ENCODE data around the gene RSPH3. TPM values are rescaled to one million over a fixed set of nuclear protein-coding genes. Genes with fewer than 3 reads are reported as not detected.

Gene RSPH3
- polyA plus RNA-seq, 1 of the 3 experiments (the other 2 are of a cell fraction) = 2.1 TPM

- TF ChIP-seq USF2 (IDR thresholded peaks at IDR 0.05; ENCODE audit: borderline replicate concordance, low read depth, low read length) = no peak
- no peak for TF ChIP-seq TEAD4 (IDR thresholded peaks at IDR 0.05; ENCODE audit: borderline replicate concordance, insufficient read depth)
- no peak for TF ChIP-seq IRF3 (IDR thresholded peaks at IDR 0.05; ENCODE audit: low read depth, low read length)
- TF ChIP-seq TCF12 (IDR thresholded peaks at IDR 0.05) = no peak
- TF ChIP-seq CHD2 (IDR thresholded peaks at IDR 0.05; ENCODE audit: low read length, partially characterized antibody) = no peak
- TF ChIP-seq FOSL2 (IDR thresholded peaks at IDR 0.05; ENCODE audit: borderline replicate concordance, low read depth) = no peak
- no peak for TF ChIP-seq FOXM1 (IDR thresholded peaks at IDR 0.05; ENCODE audit: low read depth)
- no peak for TF ChIP-seq ELF1 (IDR thresholded peaks at IDR 0.05)
- TF ChIP-seq SMC3 (IDR thresholded peaks at IDR 0.05; ENCODE audit: low read depth, low read length) = no peak
- no peak for TF ChIP-seq CTCF (IDR thresholded peaks at IDR 0.05)
- no peak for TF ChIP-seq EZH2phosphoT487 (IDR thresholded peaks at IDR 0.05; ENCODE audit: borderline replicate concordance, low read depth)
Observed at GRCh38 chr6:159033160-159034049, 33.4 kb upstream of the RSPH3 start (continued).

GRCh38 chr6:159031846-159032245 lies 31.8 kb upstream of the RSPH3 start:
- ChIA-PET CTCF (interaction anchor here (1.1 to 2.7 kb wide), 3 partner anchors 10 to 102 kb away, joined by 4 to 19 read pairs (median 6); no protein-coding TSS in a partner anchor), POLR2A (no interaction called here)
- Histone ChIP-seq H3K27me3 (ENCODE audit: insufficient read depth) (no peaks in the 10 kb centered on the region; the same call in 1 of the 2 replicates), H3K4me3 (ENCODE audit: low read depth in 2 of 2, low read length in 1 of 2) (no peak overlapping the region), H4K20me1 (ENCODE audit: insufficient read depth) (no peaks in the 10 kb centered on the region), H3K4me1 (ENCODE audit: control insufficient read depth in 1 of 2, insufficient read depth in 2 of 2, low read depth in 1 of 2, low read length in 1 of 2) (no peaks in the 10 kb centered on the region), H3K9me3 (no peaks in the 10 kb centered on the region), H3F3A (replicated peaks; ENCODE audit: insufficient read depth) (no peaks in the 10 kb centered on the region), H3K9me2 (0 out of 2 replicates have a peak, but pooled peaks cover 2% of the 10 kb centered on the region), H2AFZ (ENCODE audit: low read depth) (no peak overlapping the region), H3K36me3 (replicated peaks in 1 of 2; ENCODE audit: control insufficient read depth in 1 of 2, insufficient read depth in 2 of 2, low read length in 1 of 2) (no peaks in the 10 kb centered on the region), H3K27ac (ENCODE audit: low read depth in 2 of 2, low read length in 1 of 2) (no peak overlapping the region), H3K79me2 (ENCODE audit: insufficient read depth) (no peaks in the 10 kb centered on the region), H3K9ac (no peak overlapping the region), H3K4me2 (no peak overlapping the region)
- 48% methylated on average over 5 of the region's 5 CpGs for WGBS (ENCODE audit: low lambda C conversion rate)
- DNase-seq = no peak
- TF ChIP-seq USF1 (IDR thresholded peaks at IDR 0.05; ENCODE audit: borderline replicate concordance, low read depth) = no peak
- TF ChIP-seq IRF3 (IDR thresholded peaks at IDR 0.05; ENCODE audit: low read depth, low read length) = no peak
- no peak for TF ChIP-seq SMC3 (IDR thresholded peaks at IDR 0.05; ENCODE audit: low read depth, low read length)
- no peak for TF ChIP-seq FOXM1 (IDR thresholded peaks at IDR 0.05; ENCODE audit: low read depth)
- TF ChIP-seq RCOR1 (IDR thresholded peaks at IDR 0.05; ENCODE audit: low read length) = no peak
- no peak for TF ChIP-seq GATA2 (CRISPR knock-in tag; IDR thresholded peaks at IDR 0.05)
- no peak for TF ChIP-seq NRF1 (IDR thresholded peaks at IDR 0.05; ENCODE audit: low read depth, low read length)
- TF ChIP-seq NFIC (IDR thresholded peaks at IDR 0.05; ENCODE audit: borderline replicate concordance) = no peak
- TF ChIP-seq PBX3 (IDR thresholded peaks at IDR 0.05) = no peak
- TF ChIP-seq RFX5 (IDR thresholded peaks at IDR 0.05; ENCODE audit: low read length) = no peak
- no peak for TF ChIP-seq TCF12 (IDR thresholded peaks at IDR 0.05)
- TF ChIP-seq RAD21 (IDR thresholded peaks at IDR 0.05; ENCODE audit: low read length) = no peak
- TF ChIP-seq EP300 (IDR thresholded peaks at IDR 0.05; ENCODE audit: borderline replicate concordance in 1 of 2, low read depth in 1 of 2, low read length in 1 of 2) = no peak
- TF ChIP-seq FOSL2 (IDR thresholded peaks at IDR 0.05; ENCODE audit: borderline replicate concordance, low read depth) = no peak
- TF ChIP-seq RXRA (IDR thresholded peaks at IDR 0.05; ENCODE audit: borderline replicate concordance, low read depth) = no peak
- TF ChIP-seq FOXJ3 (CRISPR knock-in tag; IDR thresholded peaks at IDR 0.05) = no peak
- no peak for TF ChIP-seq ELF1 (IDR thresholded peaks at IDR 0.05)

Data from SK-N-SH (cell line).